ENCODE results near the gene TPD52L1.

TPD52L1 gene

DNA sequence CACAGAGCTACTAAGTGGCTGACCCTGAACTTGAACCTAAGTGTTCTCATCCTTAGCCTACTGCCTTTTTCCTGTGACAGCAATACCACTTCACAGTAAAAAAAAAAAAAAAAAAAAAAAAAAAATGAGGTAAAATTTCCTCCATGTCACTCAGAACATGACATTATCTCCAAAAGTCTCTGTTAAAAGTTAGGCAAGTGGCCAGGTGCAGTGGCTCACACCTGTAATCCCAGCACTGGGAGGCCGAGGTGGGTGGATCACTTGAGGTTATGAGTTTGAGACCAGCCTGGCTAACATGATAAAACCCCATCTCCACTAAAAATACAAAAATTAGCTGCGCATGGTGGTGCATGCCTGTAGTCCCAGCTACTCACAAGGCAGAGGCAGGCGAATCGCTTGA lies 159.4 kb downstream of the TPD52L1 start:
- DNase-seq = no peak

Data from RPMI8226 (cell line).